GM18526 (cell line): Measurements from ENCODE around the gene ELK3.

Experiments
- POLR2A ChIP-seq: IDR thresholded peaks from 3 replicates; pipeline ENCODE4 v1.6.1; 2011; ENCODE audit not compliant: insufficient read length; ENCODE audit errors: extremely low read depth

Gene ELK3

GRCh38 chr12:96198965-96199364 lies 4.8 kb downstream of the ELK3 start:
- TF ChIP-seq POLR2A, result no peak

- TF ChIP-seq POLR2A, result no peak
Measured at GRCh38 chr12:96199464-96199863, 5.3 kb downstream of the ELK3 start.

- TF ChIP-seq POLR2A, result no peak
Measured at GRCh38 chr12:96201272-96202227, 7.4 kb downstream of the ELK3 start.

GRCh38 chr12:96204381-96204780 lies 10.2 kb downstream of the ELK3 start:
- no peak for TF ChIP-seq POLR2A

GRCh38 chr12:96205908-96206307 lies 11.7 kb downstream of the ELK3 start:
- no peak for TF ChIP-seq POLR2A

GRCh38 chr12:96206936-96207662 lies 12.9 kb downstream of the ELK3 start:
- no peak for TF ChIP-seq POLR2A

- no peak for TF ChIP-seq POLR2A
Measured at GRCh38 chr12:96208346-96208745, 14.2 kb downstream of the ELK3 start.

- TF ChIP-seq POLR2A, result no peak
Measured at GRCh38 chr12:96208801-96209549, 14.8 kb downstream of the ELK3 start.

- no peak for TF ChIP-seq POLR2A
Measured at GRCh38 chr12:96210376-96211055, 16.3 kb downstream of the ELK3 start.

- no peak for TF ChIP-seq POLR2A
Measured at GRCh38 chr12:96211988-96212387, 17.8 kb downstream of the ELK3 start.

GRCh38 chr12:96212456-96213375 lies 18.5 kb downstream of the ELK3 start:
- no peak for TF ChIP-seq POLR2A

- no peak for TF ChIP-seq POLR2A
Measured at GRCh38 chr12:96213869-96214268, 19.7 kb downstream of the ELK3 start.

- no peak for TF ChIP-seq POLR2A
Measured at GRCh38 chr12:96215919-96216273, 21.7 kb downstream of the ELK3 start.
